Gastrocnemius medialis (tissue), 4 donors: ENCODE results near the gene PNMA8A.

Experiments used
- CTCF ChIP-seq, 5 experiments: fragments of 450-650 bp in 3 of 5; fragments of 200-600 bp in 2 of 5; sonication (generic) in 2 of 5; IDR thresholded peaks in 4 of 5; conservative IDR thresholded peaks in 1 of 5; 1 replicate in 4 of 5; 2 replicates in 1 of 5; pipeline ENCODE4 v1.5.1; 2016 to 2019; ENCODE audit warnings: antibody characterized with exemption in 5 of 5, mild to moderate bottlenecking in 3 of 5, moderate library complexity in 3 of 5
- POLR2A ChIP-seq, 2 donors: fragments of 450-650 bp; IDR thresholded peaks; one replicate each; pipeline ENCODE4 v1.6.1; 2017; ENCODE audit warnings: antibody characterized with exemption in 2 of 2, mild to moderate bottlenecking in 2 of 2, moderate library complexity in 2 of 2

- no peak for TF ChIP-seq CTCF (IDR thresholded peaks at IDR 0.05 in 4 of 5, conservative IDR thresholded peaks at IDR 0.05 in 1 of 5)
- no peak for TF ChIP-seq POLR2A (IDR thresholded peaks at IDR 0.05)
Observed at GRCh38 chr19:46450737-46451136, 20.6 kb downstream of the PNMA8A start.
